Keratinocyte (primary cell): ENCODE results near the gene NSUN4. TPM values are rescaled to one million over a fixed set of nuclear protein-coding genes. Genes with fewer than 3 reads are reported as not detected.

ENCODE experiments used
- DNase-seq: peaks from one replicate; pipeline ENCODE4 v3.0.0-alpha.2; 2011; ENCODE audit warnings: low read depth, missing footprints, low spot score
- FAIRE-seq: peaks from 2 replicates; lab custom pipeline; 2011; peaks lifted over from hg19 to GRCh38; lab: Jason Lieb, UNC
- H2AFZ ChIP-seq: 2 replicates; pipeline ENCODE4 v1.6.0; 2012; ENCODE audit warnings: low read length, control low read depth, inconsistent platforms; ENCODE audit not compliant: control insufficient read depth
- H3K27ac ChIP-seq: 2 replicates; pipeline ENCODE4 v1.5.1; 2011; ENCODE audit warnings: low read length; ENCODE audit not compliant: control insufficient read depth, insufficient read depth
- H3K27me3 ChIP-seq: 3 replicates; pipeline ENCODE4 v1.6.0; 2011; ENCODE audit warnings: low read length; ENCODE audit not compliant: control insufficient read depth, insufficient read depth; ENCODE audit errors: extremely low read depth
- H3K36me3 ChIP-seq, 2 experiments: 2 replicates in 1 of 2; 3 replicates in 1 of 2; pipeline ENCODE4 v1.5.1; 2011; ENCODE audit warnings: low read length in 2 of 2, mild to moderate bottlenecking in 1 of 2; ENCODE audit not compliant: control insufficient read depth in 2 of 2, insufficient read depth in 2 of 2; ENCODE audit errors: extremely low read depth in 1 of 2
- H3K4me1 ChIP-seq: 3 replicates; pipeline ENCODE4 v1.5.1; 2011; ENCODE audit warnings: low read length; ENCODE audit not compliant: control insufficient read depth, insufficient read depth; ENCODE audit errors: extremely low read depth
- H3K4me2 ChIP-seq: 3 replicates; pipeline ENCODE4 v1.6.0; 2011; ENCODE audit warnings: low read depth, low read length; ENCODE audit not compliant: control insufficient read depth, insufficient read depth; ENCODE audit errors: extremely low read depth
- H3K4me3 ChIP-seq, 3 experiments: fragments of 200-600 bp in 1 of 3; sonication (generic) in 1 of 3; 2 replicates in 2 of 3; 3 replicates in 1 of 3; pipeline ENCODE4 v1.5.1; 2011 to 2016; ENCODE audit warnings: low read length in 3 of 3, mild to moderate bottlenecking in 3 of 3, control low read depth in 2 of 3, inconsistent platforms in 1 of 3, low read depth in 1 of 3, mixed read lengths in 1 of 3, mixed run types in 1 of 3, moderate library complexity in 1 of 3; ENCODE audit not compliant: control insufficient read depth in 2 of 3, insufficient read depth in 2 of 3; ENCODE audit errors: extremely low read depth in 1 of 3
- H3K79me2 ChIP-seq: 2 replicates; pipeline ENCODE4 v1.6.0; 2012; ENCODE audit warnings: low read length; ENCODE audit not compliant: control insufficient read depth, insufficient read depth
- H3K9ac ChIP-seq: 3 replicates; pipeline ENCODE4 v1.6.0; 2011; ENCODE audit warnings: low read length; ENCODE audit not compliant: control insufficient read depth, insufficient read depth; ENCODE audit errors: extremely low read depth
- H3K9me1 ChIP-seq: 3 replicates; pipeline ENCODE4 v1.6.0; 2011; ENCODE audit warnings: low read length; ENCODE audit not compliant: control insufficient read depth, insufficient read depth; ENCODE audit errors: extremely low read depth
- H3K9me3 ChIP-seq: 2 replicates; pipeline ENCODE4 v1.5.1; 2012; ENCODE audit warnings: low read depth, low read length; ENCODE audit not compliant: control insufficient read depth
- H4K20me1 ChIP-seq: 3 replicates; pipeline ENCODE4 v1.6.0; 2011; ENCODE audit warnings: low read length; ENCODE audit not compliant: control insufficient read depth, insufficient read depth; ENCODE audit errors: extremely low read depth
- CTCF ChIP-seq, 3 experiments: IDR thresholded peaks in 1 of 3; conservative IDR thresholded peaks in 1 of 3; optimal IDR thresholded peaks in 1 of 3; 2 replicates in 2 of 3; 3 replicates in 1 of 3; pipeline versions ENCODE3 to v1.5.1; 2011; ENCODE audit warnings: low read length in 3 of 3, mild to moderate bottlenecking in 3 of 3, moderate library complexity in 2 of 3, control low read depth in 1 of 3, inconsistent platforms in 1 of 3; ENCODE audit not compliant: insufficient read depth in 2 of 3; ENCODE audit errors: extremely low read depth in 1 of 3
- EZH2 ChIP-seq: IDR thresholded peaks from one replicate; pipeline ENCODE4 v1.6.1; 2012; ENCODE audit warnings: inconsistent platforms, mild to moderate bottlenecking, low read length, moderate library complexity
- dilution Hi-C: fragments of 300-500 bp; cut with MboI; formaldehyde crosslinking; loops from one replicate; pipeline ENCODE4 v1.7.0; 2020; ENCODE audit warnings: low sequenced_read_pairs; ENCODE audit not compliant: extremely low pct_ligation_motif_present
- polyA plus RNA-seq, 5 experiments: library from polyadenylated mRNA; depleted of rRNA in 3 of 5; stranded (reverse) in 3 of 5; stranded (forward) in 1 of 5; unstranded in 1 of 5; fragments of >200 nt; gene quantifications; 1 replicate in 1 of 5; 2 replicates in 3 of 5; 3 replicates in 1 of 5; pipeline versions ENCODE4 v1.2.1 to v1.2.3, GENCODE V29; 2011 to 2012; ENCODE audit warnings: missing spikeins in 2 of 5, low read depth in 1 of 5, low replicate concordance in 1 of 5

The NSUN4 gene
- polyA plus RNA-seq, 1 donor (not counting 4 experiments of a cell fraction or from before 2014, with no cell fraction given), result 26.3 TPM

GRCh38 chr1:46362158-46362557, 21.6 kb downstream of the NSUN4 start:
- FAIRE-seq (no peak), DNase-seq (no peak)
- no peak overlapping the region for H2AFZ ChIP-seq
- no peak overlapping the region for H3K9ac ChIP-seq
- H3K4me1 ChIP-seq, result no peaks in the 10 kb centered on the region
- no peak overlapping the region for H3K27ac ChIP-seq
- H3K27me3 ChIP-seq, result no peaks in the 10 kb centered on the region
- H3K4me2 ChIP-seq, result no peak overlapping the region
- H3K4me3 ChIP-seq, result no peak overlapping the region
- TF ChIP-seq CTCF (optimal IDR thresholded peaks at IDR 0.05 in 1 of 3, IDR thresholded peaks at IDR 0.05 in 1 of 3, conservative IDR thresholded peaks at IDR 0.05 in 1 of 3; ENCODE audit: extremely low read depth in 1 of 3, insufficient read depth in 2 of 3, low read length in 3 of 3) (no peak), EZH2 (no peak)
- H3K36me3 ChIP-seq, result peaks cover 17 to 33% of the 10 kb centered on the region in 2 experiments
- no peaks in the 10 kb centered on the region for H3K79me2 ChIP-seq
- H3K9me1 ChIP-seq, result no peaks in the 10 kb centered on the region
- dilution Hi-C loops, result no loop called here
- no peaks in the 10 kb centered on the region for H4K20me1 ChIP-seq
- no peaks in the 10 kb centered on the region for H3K9me3 ChIP-seq

- no peak overlapping the region for H3K9ac ChIP-seq
- TF ChIP-seq EZH2 (no peak), CTCF (optimal IDR thresholded peaks at IDR 0.05 in 1 of 3, IDR thresholded peaks at IDR 0.05 in 1 of 3, conservative IDR thresholded peaks at IDR 0.05 in 1 of 3; ENCODE audit: extremely low read depth in 1 of 3, insufficient read depth in 2 of 3, low read length in 3 of 3) (no peak)
- H3K27ac ChIP-seq, result no peak overlapping the region
- no peaks in the 10 kb centered on the region for H4K20me1 ChIP-seq
- H3K9me1 ChIP-seq, result no peaks in the 10 kb centered on the region
- H3K4me2 ChIP-seq, result no peak overlapping the region
- no peaks in the 10 kb centered on the region for H3K9me3 ChIP-seq
- H3K36me3 ChIP-seq, result peaks cover 17 to 33% of the 10 kb centered on the region in 2 experiments
- no peaks in the 10 kb centered on the region for H3K27me3 ChIP-seq
- no peaks in the 10 kb centered on the region for H3K79me2 ChIP-seq
- H3K4me1 ChIP-seq, result no peaks in the 10 kb centered on the region
- no peak overlapping the region for H3K4me3 ChIP-seq
- FAIRE-seq (no peak), DNase-seq (no peak)
- dilution Hi-C loops, result no loop called here
- no peak overlapping the region for H2AFZ ChIP-seq
Observed at GRCh38 chr1:46363121-46363520, 22.5 kb downstream of the NSUN4 start.
